MM.1S (cell line): ENCODE measurements around the gene SSNA1.

Experiments
- CTCF ChIP-seq: fragments of 300-600 bp; sonication (generic); IDR thresholded peaks from 2 replicates; pipeline ENCODE4 v1.5.1; 2016; ENCODE audit warnings: antibody characterized with exemption, low read length, mixed read lengths
- EZH2 ChIP-seq: fragments of 300-600 bp; sonication (generic); optimal IDR thresholded peaks from 2 replicates; pipeline ENCODE3; 2017; ENCODE audit warnings: low read depth, mild to moderate bottlenecking, antibody characterized with exemption, low read length, mixed read lengths
- EZH2phosphoT487 ChIP-seq: fragments of 300-600 bp; sonication (generic); IDR thresholded peaks from 2 replicates; pipeline ENCODE4 v1.6.1; 2018; ENCODE audit warnings: antibody characterized with exemption, low read length

GRCh38 chr9:137221095-137221505 lies 32.6 kb downstream of the SSNA1 start:
- TF ChIP-seq EZH2: no peak
- TF ChIP-seq CTCF: no peak
- TF ChIP-seq EZH2phosphoT487: no peak
